CD4-positive, alpha-beta T cell treated with Interleukin-1 beta for 1 hour (primary cell): ENCODE measurements around the gene MPI.
"Not testable (repeated sequence)": the region's sequence is repeated elsewhere in the genome, so short reads cannot be mapped to it uniquely, and the experiment has no call there.

Experiments used
- DNase-seq, 2 donors: peaks; one replicate each; pipeline ENCODE4 v3.0.0-alpha.2; 2020 to 2022

The MPI gene

GRCh38 chr15:74893627-74894026, 3.8 kb downstream of the MPI start:
- DNase-seq, result peak; percentile 51 to 70

DNA sequence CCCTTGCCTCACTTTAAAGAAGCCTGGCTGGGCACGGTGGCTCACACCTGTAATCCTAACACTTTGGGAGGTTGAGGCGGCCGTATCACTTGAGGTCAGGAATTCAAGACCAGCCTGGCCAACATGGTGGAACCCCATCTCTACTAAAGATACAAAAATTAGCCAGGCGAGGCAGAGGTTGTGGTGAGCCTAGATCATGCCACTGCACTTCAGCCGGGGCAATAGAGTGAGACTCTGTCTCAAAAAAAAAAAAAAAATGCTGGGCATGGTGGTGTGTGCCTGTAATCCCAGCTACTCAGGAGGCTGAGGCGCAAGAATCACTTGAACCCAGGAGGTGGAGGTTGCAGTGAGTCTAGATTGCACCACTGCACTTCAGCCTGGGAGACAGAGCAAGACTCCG, 4.5 kb downstream of the MPI start:
- not testable (repeated sequence) for DNase-seq

GRCh38 chr15:74895830-74896229, 6.0 kb downstream of the MPI start:
- DNase-seq, result no peak

DNA sequence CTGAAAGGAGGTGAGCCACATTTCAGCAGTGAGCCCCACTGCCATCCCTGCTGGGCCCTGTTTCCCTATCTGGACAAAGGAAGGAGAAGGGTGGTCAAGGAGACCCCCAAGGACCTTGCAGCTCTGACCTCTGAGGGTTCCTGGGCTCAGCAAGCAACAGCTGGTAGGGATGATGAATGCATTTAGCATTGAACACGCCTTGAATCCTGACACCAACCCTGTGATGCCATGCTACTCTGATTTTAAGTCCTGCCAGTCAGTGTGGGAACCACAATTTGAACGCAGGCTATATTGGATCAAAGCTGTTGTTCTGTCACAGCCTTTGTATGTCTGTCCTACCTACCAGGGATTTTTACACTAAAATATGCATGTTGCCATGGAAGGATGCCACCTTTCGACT, 6.5 kb downstream of the MPI start:
- no peak for DNase-seq

GRCh38 chr15:74897300-74897701, 7.5 kb downstream of the MPI start:
- DNase-seq, result no peak

DNA sequence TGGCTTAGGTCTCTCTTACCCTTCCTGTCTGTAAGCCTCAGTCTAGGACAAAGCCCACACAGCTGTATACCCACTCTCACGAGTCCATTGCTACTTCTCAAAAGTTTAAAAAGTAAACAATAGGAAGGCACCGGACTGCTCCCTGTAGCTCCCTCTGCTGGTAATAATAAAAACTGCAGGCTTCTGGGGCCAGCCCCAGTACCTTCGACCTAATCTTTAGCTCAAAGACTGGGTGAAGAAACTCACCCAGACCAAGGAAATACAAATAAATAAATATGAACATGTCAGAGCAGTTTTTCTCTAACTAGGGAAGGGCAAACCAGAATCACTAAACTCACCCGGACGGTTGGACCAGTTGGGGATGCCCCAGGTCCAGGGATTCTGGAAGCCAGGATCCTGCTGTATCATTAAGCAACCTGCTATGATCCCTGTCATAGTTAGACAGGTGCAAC, 11.8 kb downstream of the MPI start:
- peak; percentile 70 to 82 for DNase-seq

DNA sequence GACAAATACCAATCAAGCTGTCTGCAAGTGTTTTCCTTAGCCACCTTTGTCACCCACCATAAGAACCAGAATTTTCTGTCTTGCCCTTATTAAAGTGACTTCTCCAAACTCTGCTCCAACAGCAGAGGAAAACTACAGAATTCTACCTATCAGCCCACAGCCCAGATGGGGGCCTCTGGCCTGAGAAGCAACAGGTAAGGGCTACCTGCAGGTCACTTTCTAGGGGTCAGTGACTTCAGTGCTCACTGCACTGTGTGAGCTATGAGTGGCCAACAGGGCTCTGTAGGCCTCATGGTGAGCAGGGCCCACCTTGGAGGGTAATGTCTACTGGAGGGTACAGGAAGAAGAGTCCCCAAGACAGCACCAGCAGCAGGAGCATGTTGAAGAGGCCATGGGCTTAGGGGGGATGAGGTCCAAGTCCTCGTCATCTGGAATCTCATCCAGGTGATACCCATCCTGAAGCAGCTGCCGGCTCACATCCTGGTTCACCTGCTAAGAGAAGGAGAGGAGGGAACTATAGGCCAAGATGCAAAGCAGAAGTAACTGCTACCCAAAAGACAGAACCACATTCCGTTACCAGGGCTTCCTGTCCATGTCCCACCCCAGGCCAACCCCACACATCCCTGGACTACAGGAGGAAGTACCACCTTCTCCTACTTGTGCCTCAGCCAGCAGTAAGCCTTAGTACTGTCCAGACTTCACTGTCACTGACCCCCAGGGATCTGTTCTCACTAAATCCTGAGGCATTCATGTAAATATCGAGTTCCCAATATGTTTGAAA, 12.6 kb downstream of the MPI start:
- no peak for DNase-seq

GRCh38 chr15:74903676-74904075, 13.8 kb downstream of the MPI start:
- DNase-seq, result no peak

- DNase-seq, result no peak
These were observed 14.5 kb downstream of the MPI start for GRCh38 chr15:74904190-74904805.

DNA sequence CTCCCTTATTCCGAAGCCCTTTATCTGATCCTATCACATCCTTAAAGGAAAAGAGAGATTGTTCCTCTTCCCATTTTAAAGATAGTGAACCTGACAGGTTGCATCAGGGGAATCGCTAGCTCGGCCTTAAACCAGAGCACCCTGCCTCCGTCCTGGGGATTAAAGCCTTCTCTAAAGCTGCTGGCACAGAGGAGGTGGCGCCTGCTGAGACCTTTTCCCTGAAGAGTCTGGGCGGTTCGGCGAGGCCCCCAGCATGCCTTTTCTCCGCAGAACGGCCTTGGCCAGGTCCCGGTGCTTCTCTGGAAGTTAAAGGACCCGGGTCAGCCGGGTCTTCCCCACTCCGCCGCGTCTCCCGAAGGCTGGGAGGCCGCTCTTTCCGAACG, 16.2 kb downstream of the MPI start:
- DNase-seq, result no peak

DNA sequence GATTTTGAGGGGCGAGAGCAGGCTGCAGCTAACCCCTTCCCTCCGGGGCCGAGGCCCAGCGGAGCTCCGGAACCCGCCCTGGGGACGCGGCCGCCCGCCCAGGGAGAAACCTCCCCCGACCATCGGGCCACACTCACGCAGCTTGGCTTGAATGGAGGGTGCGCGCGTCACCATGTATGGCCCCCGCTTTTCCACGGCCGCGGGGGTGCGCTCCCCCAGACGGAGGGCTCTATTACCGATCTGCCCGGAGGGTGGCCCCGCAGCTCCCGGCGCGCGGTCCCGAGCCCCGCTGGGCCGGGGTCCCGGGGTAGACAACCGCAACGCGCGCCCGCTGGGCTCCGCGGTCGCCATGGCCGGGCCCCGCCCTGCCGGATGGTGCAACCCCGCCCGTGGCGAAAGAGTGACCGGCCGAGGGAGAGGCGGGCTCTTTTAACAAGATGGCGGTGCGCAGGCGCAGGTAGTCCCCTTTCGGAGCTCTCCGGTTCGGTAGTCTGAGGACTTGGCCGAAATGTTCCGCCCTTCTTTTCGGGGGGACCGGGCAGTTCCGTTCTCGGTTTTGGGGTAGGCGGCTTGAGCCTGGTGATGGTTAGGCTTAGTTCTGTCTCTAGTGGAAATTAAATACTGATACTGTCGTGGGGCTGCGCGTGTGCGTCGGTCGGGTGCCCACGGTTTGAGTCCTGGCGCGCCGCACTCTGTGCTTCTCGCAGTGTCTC, 16.8 kb downstream of the MPI start, which contains the start of gene FAM219B:
TSS of gene FAM219B (minus strand) at position 402 of the 713 bp plus-strand sequence. CDS start at position 351, 51 bp downstream.
- peak; percentile 77 to 84 for DNase-seq

- DNase-seq, result no peak
These were observed 17.5 kb downstream of the MPI start for GRCh38 chr15:74907163-74907870.

GRCh38 chr15:74908635-74909034, 18.8 kb downstream of the MPI start:
- DNase-seq, result no peak

DNA sequence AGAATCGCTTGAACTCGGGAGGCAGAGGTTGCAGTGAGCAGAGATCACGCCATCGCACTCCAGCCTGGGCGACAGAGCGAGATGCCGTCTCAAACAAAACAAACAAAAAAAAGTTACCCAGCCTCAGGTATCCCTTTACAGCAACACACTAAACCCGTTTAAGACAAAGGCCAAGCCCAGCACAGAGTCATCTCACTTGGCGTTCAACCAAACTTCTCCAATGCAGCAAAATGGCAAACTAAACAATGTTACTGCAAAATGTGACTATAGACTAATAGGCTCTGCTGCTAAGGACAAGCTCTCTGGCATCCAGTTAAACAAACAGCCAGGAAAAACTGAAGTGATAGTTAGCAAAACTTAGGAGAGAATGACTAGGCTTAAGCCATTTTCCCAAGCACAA, 23.2 kb downstream of the MPI start:
- DNase-seq, result no peak

- DNase-seq, result not testable (repeated sequence)
These were observed 24.0 kb downstream of the MPI start for GRCh38 chr15:74913799-74914198.

DNA sequence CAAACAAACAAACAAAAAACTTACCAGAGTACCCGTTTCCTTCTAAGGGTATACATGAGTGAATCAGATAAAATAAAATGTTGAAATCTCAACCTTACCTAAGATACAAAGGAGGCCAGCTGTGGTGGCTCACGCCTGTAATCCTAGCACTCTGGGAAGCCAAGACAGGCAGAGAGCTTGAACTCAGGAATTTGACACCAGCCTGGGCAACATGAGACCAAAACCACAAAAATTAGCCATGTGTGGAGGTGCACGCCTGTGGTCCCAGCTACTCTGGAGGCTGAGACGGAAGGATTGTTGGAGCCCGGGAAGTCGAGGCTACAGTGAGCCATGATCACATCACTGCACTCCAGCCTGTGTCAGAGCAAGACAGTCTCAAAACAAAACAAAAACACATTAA, 27.8 kb downstream of the MPI start:
- DNase-seq, result no peak

GRCh38 chr15:74920456-74920855, 30.6 kb downstream of the MPI start:
- DNase-seq, result no peak

GRCh38 chr15:74924525-74924924, 34.7 kb downstream of the MPI start:
- no peak for DNase-seq

DNA sequence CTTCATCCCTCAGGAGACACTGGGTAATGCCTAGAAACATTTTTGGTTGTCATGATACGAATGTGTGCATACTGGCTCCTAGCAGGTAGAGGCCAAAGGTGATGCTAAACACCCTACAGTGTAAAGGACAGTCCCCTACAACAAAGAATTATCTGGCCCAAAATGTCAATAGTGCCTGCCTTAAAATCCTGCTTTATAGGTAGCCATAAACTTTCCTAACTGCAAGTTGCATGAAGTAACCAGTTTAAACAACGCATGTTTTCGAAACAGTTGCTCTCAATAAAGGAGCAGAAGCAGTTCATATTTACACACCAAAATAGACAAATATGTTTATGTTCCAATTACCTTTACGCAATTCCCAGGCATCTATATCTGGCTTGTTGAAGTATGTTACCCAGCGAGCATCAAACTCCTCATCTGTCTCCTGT, 38.9 kb downstream of the MPI start:
- no peak for DNase-seq

DNA sequence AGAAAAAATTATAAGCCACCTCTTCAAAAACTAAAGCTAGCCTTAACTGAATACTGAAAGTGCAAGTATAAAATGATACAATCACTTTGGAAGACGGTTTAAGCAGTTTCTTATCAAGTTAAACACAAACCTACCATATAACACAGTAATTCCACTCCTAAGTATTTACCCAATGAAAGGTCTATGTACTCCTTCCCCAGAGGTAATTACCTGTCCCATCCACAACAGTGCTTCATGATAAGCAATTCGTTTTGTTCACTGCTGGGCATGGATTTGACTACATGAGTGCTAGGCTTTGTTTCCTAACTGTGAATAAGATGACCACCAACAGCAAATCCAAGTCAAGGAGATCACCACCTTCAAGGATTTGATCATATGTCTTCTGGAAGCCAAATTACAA, 43.7 kb downstream of the MPI start:
- DNase-seq, result no peak

GRCh38 chr15:74935193-74935592, 45.4 kb downstream of the MPI start:
- not testable (repeated sequence) for DNase-seq

GRCh38 chr15:74937272-74937589, 47.4 kb downstream of the MPI start:
- DNase-seq, result no peak
